ENCODE data around the gene CSMD2. TPM values are rescaled to one million over a fixed set of nuclear protein-coding genes. Genes with fewer than 3 reads are reported as not detected.

CSMD2 gene
- total RNA-seq, 2 experiments from 2014 or later = not detected

GRCh38 chr1:33470495-33471012, 694.5 kb downstream of the CSMD2 start:
- no peaks in the 10 kb centered on the region for H3K9me3 Mint-ChIP-seq
- peak overlapping the region; percentile 71 for H3K27ac Mint-ChIP-seq
- H3K27me3 Mint-ChIP-seq = peaks cover 2% of the 10 kb centered on the region
- no peaks in the 10 kb centered on the region for H3K36me3 Mint-ChIP-seq (ENCODE audit: low read depth)
- H3K4me1 Mint-ChIP-seq = peaks cover 30% of the 10 kb centered on the region
- POLR2A ChIA-PET = no interaction called here
- H3K4me3 Mint-ChIP-seq = no peak overlapping the region
- CTCF ChIA-PET = interaction anchor here (0.6 to 2.9 kb wide), 7 partner anchors 10 to 1050 kb away, joined by 3 to 16 read pairs (median 3); no protein-coding TSS in a partner anchor
- peak; percentile 67 for DNase-seq

DNA sequence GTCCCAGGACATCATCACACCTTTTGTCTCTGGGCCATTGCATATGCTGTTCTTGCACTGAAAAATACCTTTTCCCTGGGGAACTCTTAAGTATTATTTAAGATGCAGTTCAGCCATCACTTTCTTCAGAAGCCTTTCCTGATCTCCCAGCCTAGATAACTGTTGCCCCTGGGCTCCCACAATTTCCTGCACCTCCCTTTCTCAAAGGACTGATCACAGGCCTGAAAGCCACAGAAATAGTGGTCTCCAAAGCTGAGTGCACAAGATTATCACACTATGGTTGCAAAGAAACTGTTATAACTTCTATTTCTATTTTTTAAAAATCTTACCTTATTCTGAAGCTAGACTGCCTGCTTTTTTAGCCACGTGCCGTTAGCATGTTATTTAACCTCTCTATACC, 695.3 kb downstream of the CSMD2 start:
- Mint-ChIP-seq H3K4me1 (peaks cover 30% of the 10 kb centered on the region), H3K27ac (no peak overlapping the region), H3K36me3 (ENCODE audit: low read depth) (no peaks in the 10 kb centered on the region), H3K9me3 (no peaks in the 10 kb centered on the region), H3K27me3 (peaks cover 2% of the 10 kb centered on the region), H3K4me3 (no peak overlapping the region)
- DNase-seq = no peak
- CTCF ChIA-PET = interaction anchor here (1.3 to 2.9 kb wide), 2 partner anchors 9 to 174 kb away, joined by 5 to 16 read pairs; no protein-coding TSS in a partner anchor
- POLR2A ChIA-PET = no interaction called here

DNA sequence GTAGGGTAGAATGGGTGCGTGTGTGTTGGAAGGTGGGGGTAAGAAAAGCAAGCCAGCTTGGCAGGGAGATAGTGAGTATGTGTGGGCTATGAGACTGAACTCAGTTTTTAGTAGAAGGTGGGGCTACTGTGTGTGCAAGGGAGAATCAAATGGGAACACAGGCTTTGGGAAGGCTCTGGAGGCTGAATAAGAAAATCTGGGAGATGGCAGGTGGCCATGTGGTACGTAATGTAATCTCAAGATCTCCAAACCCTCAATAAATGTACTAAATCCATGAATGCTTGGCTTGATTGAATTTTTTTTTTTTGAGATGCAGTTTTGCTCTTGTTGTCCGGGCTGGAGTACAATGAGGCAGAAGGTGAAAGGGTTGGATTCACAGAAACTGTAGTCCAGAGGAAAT, 696.1 kb downstream of the CSMD2 start:
- Mint-ChIP-seq H3K4me3 (no peak overlapping the region), H3K9me3 (no peaks in the 10 kb centered on the region), H3K36me3 (ENCODE audit: low read depth) (no peaks in the 10 kb centered on the region), H3K4me1 (peaks cover 30% of the 10 kb centered on the region), H3K27ac (no peak overlapping the region), H3K27me3 (peaks cover 2% of the 10 kb centered on the region)
- DNase-seq = no peak
- CTCF ChIA-PET = interaction anchor here (0.8 to 1.8 kb wide), 3 partner anchors 8 to 173 kb away, joined by 4 to 7 read pairs (median 5); no protein-coding TSS in a partner anchor
- POLR2A ChIA-PET = no interaction called here

GRCh38 chr1:33468531-33468930, 696.5 kb downstream of the CSMD2 start:
- peaks cover 30% of the 10 kb centered on the region for H3K4me1 Mint-ChIP-seq
- CTCF ChIA-PET = interaction anchor here (0.8 to 1.8 kb wide), 2 partner anchors 13 to 172 kb away, joined by 4 to 7 read pairs; no protein-coding TSS in a partner anchor
- no peak overlapping the region for H3K27ac Mint-ChIP-seq
- H3K4me3 Mint-ChIP-seq = no peak overlapping the region
- POLR2A ChIA-PET = no interaction called here
- no peaks in the 10 kb centered on the region for H3K36me3 Mint-ChIP-seq (ENCODE audit: low read depth)
- DNase-seq = no peak
- H3K27me3 Mint-ChIP-seq = peaks cover 2% of the 10 kb centered on the region
- H3K9me3 Mint-ChIP-seq = no peaks in the 10 kb centered on the region

- Mint-ChIP-seq H3K27ac (no peak overlapping the region), H3K36me3 (ENCODE audit: low read depth) (no peaks in the 10 kb centered on the region), H3K4me3 (no peak overlapping the region), H3K4me1 (peaks cover 28% of the 10 kb centered on the region), H3K9me3 (no peaks in the 10 kb centered on the region), H3K27me3 (peaks cover 2% of the 10 kb centered on the region)
- DNase-seq = no peak
- ChIA-PET CTCF (interaction anchor here (1.4 to 1.8 kb wide), 2 partner anchors 12 to 41 kb away, joined by 3 to 7 read pairs; no protein-coding TSS in a partner anchor), POLR2A (no interaction called here)
Observed at GRCh38 chr1:33468011-33468410, 697.0 kb downstream of the CSMD2 start.

DNA sequence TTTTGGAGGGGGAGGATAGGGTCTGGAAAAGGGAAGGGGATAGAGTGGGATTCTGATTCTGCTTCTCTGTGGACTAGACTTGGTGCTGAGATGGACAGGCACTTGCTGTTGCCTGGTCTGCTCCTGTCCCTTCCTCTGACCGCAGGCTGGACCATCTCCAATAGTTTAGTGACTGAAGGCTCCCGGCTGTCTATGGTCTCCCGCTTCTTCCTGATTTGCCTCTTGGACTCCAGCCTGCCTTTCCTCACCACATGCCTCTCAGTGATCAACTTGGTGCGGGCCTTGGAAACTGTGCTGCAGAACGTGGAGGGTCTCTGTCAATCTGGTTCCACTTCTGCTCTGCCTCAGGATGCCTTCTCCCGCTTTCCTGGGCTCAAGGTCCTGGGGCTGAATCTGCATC, 698.9 kb downstream of the CSMD2 start:
- ChIA-PET POLR2A (no interaction called here), CTCF (no interaction called here)
- Mint-ChIP-seq H3K9me3 (no peaks in the 10 kb centered on the region), H3K4me3 (no peak overlapping the region), H3K27ac (no peak overlapping the region), H3K27me3 (peaks cover 2% of the 10 kb centered on the region), H3K4me1 (peaks cover 12% of the 10 kb centered on the region), H3K36me3 (ENCODE audit: low read depth) (no peaks in the 10 kb centered on the region)
- no peak for DNase-seq

- H3K36me3 Mint-ChIP-seq (ENCODE audit: low read depth) = no peaks in the 10 kb centered on the region
- no peaks in the 10 kb centered on the region for H3K9me3 Mint-ChIP-seq
- POLR2A ChIA-PET = no interaction called here
- H3K4me1 Mint-ChIP-seq = peaks cover 6% of the 10 kb centered on the region
- H3K4me3 Mint-ChIP-seq = no peak overlapping the region
- no peak overlapping the region for H3K27ac Mint-ChIP-seq
- H3K27me3 Mint-ChIP-seq = peaks cover 2% of the 10 kb centered on the region
- no peak for DNase-seq
- CTCF ChIA-PET = no interaction called here
Observed at GRCh38 chr1:33465316-33465715, 699.7 kb downstream of the CSMD2 start.

GRCh38 chr1:33464552-33464951, 700.5 kb downstream of the CSMD2 start:
- Mint-ChIP-seq H3K27ac (no peak overlapping the region), H3K4me1 (peaks cover under 1% of the 10 kb centered on the region), H3K4me3 (no peak overlapping the region), H3K36me3 (ENCODE audit: low read depth) (no peaks in the 10 kb centered on the region), H3K9me3 (no peaks in the 10 kb centered on the region), H3K27me3 (peaks cover 4% of the 10 kb centered on the region)
- DNase-seq = no peak
- ChIA-PET POLR2A (no interaction called here), CTCF (no interaction called here)

Other genes with a start within 250 kb of the CSMD2 start
- not detected for gene C1orf94, start 11.7 kb upstream of the CSMD2 start, total RNA-seq